ENCODE results near the gene SET.
"Not testable (repeated sequence)": the region's sequence is repeated elsewhere in the genome, so short reads cannot be mapped to it uniquely, and the experiment has no call there.

Gene SET

GRCh38 chr9:128688501-128689292 lies at the start of gene SET:
TSS of gene SET (plus strand) at chr9:128689222. CDS start at chr9:128689583, 361 bp downstream.
- peak; percentile 89 for DNase-seq

GRCh38 chr9:128640603-128641002 lies 48.4 kb upstream of the SET start:
- no peak for DNase-seq

GRCh38 chr9:128642675-128643245 lies 46.3 kb upstream of the SET start:
- no peak for DNase-seq

- DNase-seq, result no peak
Observed at GRCh38 chr9:128643519-128644300, 45.3 kb upstream of the SET start.

- not testable (repeated sequence) for DNase-seq
Observed at GRCh38 chr9:128648206-128648605, 40.8 kb upstream of the SET start.

- no peak for DNase-seq
Observed at GRCh38 chr9:128651798-128652197, 37.2 kb upstream of the SET start.

- DNase-seq, result no peak
Observed at GRCh38 chr9:128653908-128654307, 35.1 kb upstream of the SET start.

- no peak for DNase-seq
Observed at GRCh38 chr9:128654481-128654880, 34.5 kb upstream of the SET start.

GRCh38 chr9:128656416-128657343 lies 32.3 kb upstream of the SET start, which contains the start of gene DYNC2I2:
TSS of gene DYNC2I2 (minus strand) at chr9:128656847. CDS start at chr9:128656726, 121 bp downstream.
- DNase-seq, result peak; percentile 95

- DNase-seq, result no peak
Observed at GRCh38 chr9:128657344-128657704, 31.7 kb upstream of the SET start.

GRCh38 chr9:128657796-128658195 lies 31.2 kb upstream of the SET start:
- no peak for DNase-seq

GRCh38 chr9:128666481-128666941 lies 22.5 kb upstream of the SET start:
- not testable (repeated sequence) for DNase-seq

- no peak for DNase-seq
Observed at GRCh38 chr9:128669786-128670185, 19.2 kb upstream of the SET start.

GRCh38 chr9:128675382-128675781 lies 13.6 kb upstream of the SET start:
- DNase-seq, result no peak

- no peak for DNase-seq
Observed at GRCh38 chr9:128677794-128678193, 11.2 kb upstream of the SET start.

GRCh38 chr9:128683340-128684064 lies 5.5 kb upstream of the SET start:
- peak; percentile 62 for DNase-seq

GRCh38 chr9:128684065-128684324 lies 5.0 kb upstream of the SET start:
- DNase-seq, result peak; percentile 69

- DNase-seq, result peak; percentile 69
Observed at GRCh38 chr9:128684325-128685199, 4.5 kb upstream of the SET start.

GRCh38 chr9:128685636-128686489 lies 3.2 kb upstream of the SET start:
- no peak for DNase-seq

GRCh38 chr9:128687453-128687852 lies 1.6 kb upstream of the SET start:
- no peak for DNase-seq

Measured in KG1 (cell line).